Mesendoderm (in vitro differentiated cells): Measurements from ENCODE around the gene KRTAP9-4. TPM values are rescaled to one million over a fixed set of nuclear protein-coding genes. Genes with fewer than 3 reads are reported as not detected.

ENCODE experiments used
- small RNA-seq: library from polyadenylated mRNA; stranded (forward); fragments of <200 nt; extraction: miRNeasy Mini kit (QIAGEN cat#:217004); gene quantifications from one replicate; pipeline ENCODE3, GENCODE V24; 2013; ENCODE audit not compliant: insufficient read depth

KRTAP9-4 gene

Small RNA genes within 50 kb of the gene (small RNA-seq; reads per million reads assigned to genes)
- not detected for gene KRTAP9-10P
